Measurements from ENCODE around the gene BCL7A.

DNA sequence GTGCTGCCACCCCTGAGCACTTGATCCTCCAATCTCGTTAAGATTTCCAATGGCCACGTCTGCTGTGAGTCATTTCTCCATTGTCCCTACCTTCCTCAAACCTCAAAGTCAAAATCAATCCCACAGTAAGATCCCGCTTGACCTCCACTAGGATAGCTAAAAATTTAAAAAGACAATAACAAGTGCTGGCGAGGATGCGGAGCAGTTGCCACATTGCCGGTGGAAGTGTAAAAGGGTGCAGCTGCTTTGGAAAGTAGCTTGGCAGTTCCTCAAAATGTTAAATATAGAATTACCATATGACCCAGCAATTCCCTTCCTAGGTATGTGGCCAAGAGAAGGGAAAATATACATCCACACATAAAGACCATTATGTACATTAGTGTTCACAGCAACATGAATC lies 9.5 kb upstream of the BCL7A start:
- TF ChIP-seq, protein P1, sequence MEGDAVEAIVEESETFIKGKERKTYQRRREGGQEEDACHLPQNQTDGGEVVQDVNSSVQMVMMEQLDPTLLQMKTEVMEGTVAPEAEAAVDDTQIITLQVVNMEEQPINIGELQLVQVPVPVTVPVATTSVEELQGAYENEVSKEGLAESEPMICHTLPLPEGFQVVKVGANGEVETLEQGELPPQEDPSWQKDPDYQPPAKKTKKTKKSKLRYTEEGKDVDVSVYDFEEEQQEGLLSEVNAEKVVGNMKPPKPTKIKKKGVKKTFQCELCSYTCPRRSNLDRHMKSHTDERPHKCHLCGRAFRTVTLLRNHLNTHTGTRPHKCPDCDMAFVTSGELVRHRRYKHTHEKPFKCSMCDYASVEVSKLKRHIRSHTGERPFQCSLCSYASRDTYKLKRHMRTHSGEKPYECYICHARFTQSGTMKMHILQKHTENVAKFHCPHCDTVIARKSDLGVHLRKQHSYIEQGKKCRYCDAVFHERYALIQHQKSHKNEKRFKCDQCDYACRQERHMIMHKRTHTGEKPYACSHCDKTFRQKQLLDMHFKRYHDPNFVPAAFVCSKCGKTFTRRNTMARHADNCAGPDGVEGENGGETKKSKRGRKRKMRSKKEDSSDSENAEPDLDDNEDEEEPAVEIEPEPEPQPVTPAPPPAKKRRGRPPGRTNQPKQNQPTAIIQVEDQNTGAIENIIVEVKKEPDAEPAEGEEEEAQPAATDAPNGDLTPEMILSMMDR (IDR thresholded peaks at IDR 0.05): no peak
- TF ChIP-seq POLR2A (IDR thresholded peaks at IDR 0.05): no peak
